ENCODE measurements around the gene MINPP1.
"Not testable (repeated sequence)": the region's sequence is repeated elsewhere in the genome, so short reads cannot be mapped to it uniquely, and the experiment has no call there.

DNA sequence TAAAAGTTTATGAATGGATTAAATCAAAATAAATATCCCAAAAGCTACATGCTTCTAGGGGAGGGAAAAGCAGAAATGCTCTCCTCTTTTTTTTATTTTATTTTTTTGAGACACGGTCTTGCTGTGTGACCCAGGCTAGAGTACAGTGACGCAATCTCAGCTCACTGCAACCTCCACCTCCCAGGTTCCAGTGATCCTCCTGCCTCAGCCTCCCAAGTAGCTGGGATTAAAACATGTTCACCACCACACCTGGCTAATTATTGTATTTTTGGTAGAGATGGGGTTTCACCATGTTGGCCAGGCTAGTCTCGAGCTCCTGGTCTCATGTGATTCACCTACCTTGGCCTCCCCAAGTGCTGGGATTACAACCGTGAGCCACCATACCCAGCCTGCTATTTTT, 88.2 kb downstream of the MINPP1 start:
- TF ChIP-seq, protein P1, sequence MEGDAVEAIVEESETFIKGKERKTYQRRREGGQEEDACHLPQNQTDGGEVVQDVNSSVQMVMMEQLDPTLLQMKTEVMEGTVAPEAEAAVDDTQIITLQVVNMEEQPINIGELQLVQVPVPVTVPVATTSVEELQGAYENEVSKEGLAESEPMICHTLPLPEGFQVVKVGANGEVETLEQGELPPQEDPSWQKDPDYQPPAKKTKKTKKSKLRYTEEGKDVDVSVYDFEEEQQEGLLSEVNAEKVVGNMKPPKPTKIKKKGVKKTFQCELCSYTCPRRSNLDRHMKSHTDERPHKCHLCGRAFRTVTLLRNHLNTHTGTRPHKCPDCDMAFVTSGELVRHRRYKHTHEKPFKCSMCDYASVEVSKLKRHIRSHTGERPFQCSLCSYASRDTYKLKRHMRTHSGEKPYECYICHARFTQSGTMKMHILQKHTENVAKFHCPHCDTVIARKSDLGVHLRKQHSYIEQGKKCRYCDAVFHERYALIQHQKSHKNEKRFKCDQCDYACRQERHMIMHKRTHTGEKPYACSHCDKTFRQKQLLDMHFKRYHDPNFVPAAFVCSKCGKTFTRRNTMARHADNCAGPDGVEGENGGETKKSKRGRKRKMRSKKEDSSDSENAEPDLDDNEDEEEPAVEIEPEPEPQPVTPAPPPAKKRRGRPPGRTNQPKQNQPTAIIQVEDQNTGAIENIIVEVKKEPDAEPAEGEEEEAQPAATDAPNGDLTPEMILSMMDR (IDR thresholded peaks at IDR 0.05), result not testable (repeated sequence)
- TF ChIP-seq EP300 (IDR thresholded peaks at IDR 0.05; ENCODE audit: low read depth); POLR2AphosphoS5 (IDR thresholded peaks at IDR 0.05); POLR2A (IDR thresholded peaks at IDR 0.05): not testable (repeated sequence)

Data from transverse colon (tissue), 4 donors.